ENCODE measurements around the gene BRAF.
A peak's percentile ranks its signal among the peaks of the same experiment; 100 is the strongest.
"Not testable (repeated sequence)": the region's sequence is repeated elsewhere in the genome, so short reads cannot be mapped to it uniquely, and the experiment has no call there.

Gene BRAF

GRCh38 chr7:140881507-140882228 lies 43.1 kb downstream of the BRAF start:
- no peak for DNase-seq (ENCODE audit: low read depth in 2 of 3, low spot score in 2 of 3)

- no peak for DNase-seq (ENCODE audit: low read depth in 2 of 3, low spot score in 2 of 3)
Measured at GRCh38 chr7:140877249-140877524, 47.5 kb downstream of the BRAF start.

- no peak for DNase-seq (ENCODE audit: low read depth in 2 of 3, low spot score in 2 of 3)
Measured at GRCh38 chr7:140876519-140877248, 48.0 kb downstream of the BRAF start.

GRCh38 chr7:140873434-140873833 lies 51.3 kb downstream of the BRAF start:
- no peak for DNase-seq (ENCODE audit: low read depth in 2 of 3, low spot score in 2 of 3)

- no peak for DNase-seq (ENCODE audit: low read depth in 2 of 3, low spot score in 2 of 3)
Measured at GRCh38 chr7:140870003-140870402, 54.7 kb downstream of the BRAF start.

- no peak for DNase-seq (ENCODE audit: low read depth in 2 of 3, low spot score in 2 of 3)
Measured at GRCh38 chr7:140869430-140869829, 55.3 kb downstream of the BRAF start.

- no peak for DNase-seq (ENCODE audit: low read depth in 2 of 3, low spot score in 2 of 3)
Measured at GRCh38 chr7:140867467-140868462, 57.0 kb downstream of the BRAF start.

GRCh38 chr7:140866926-140867325 lies 57.8 kb downstream of the BRAF start:
- DNase-seq (ENCODE audit: low read depth in 2 of 3, low spot score in 2 of 3), result no peak

GRCh38 chr7:140864732-140865131 lies 60.0 kb downstream of the BRAF start:
- no peak for DNase-seq (ENCODE audit: low read depth in 2 of 3, low spot score in 2 of 3)

- DNase-seq (ENCODE audit: low read depth in 2 of 3, low spot score in 2 of 3), result no peak
Measured at GRCh38 chr7:140863867-140864266, 60.9 kb downstream of the BRAF start.

- no peak for DNase-seq (ENCODE audit: low read depth in 2 of 3, low spot score in 2 of 3)
Measured at GRCh38 chr7:140863184-140863583, 61.5 kb downstream of the BRAF start.

GRCh38 chr7:140857048-140857447 lies 67.7 kb downstream of the BRAF start:
- no peak for DNase-seq (ENCODE audit: low read depth in 2 of 3, low spot score in 2 of 3)

GRCh38 chr7:140841166-140841715 lies 83.5 kb downstream of the BRAF start:
- no peak for DNase-seq (ENCODE audit: low read depth in 2 of 3, low spot score in 2 of 3)

- DNase-seq (ENCODE audit: low read depth in 2 of 3, low spot score in 2 of 3), result no peak
Measured at GRCh38 chr7:140831724-140832123, 93.0 kb downstream of the BRAF start.

- DNase-seq (ENCODE audit: low read depth in 2 of 3, low spot score in 2 of 3), result no peak
Measured at GRCh38 chr7:140829720-140830119, 95.0 kb downstream of the BRAF start.

- DNase-seq (ENCODE audit: low read depth in 2 of 3, low spot score in 2 of 3), result no peak
Measured at GRCh38 chr7:140828741-140829140, 96.0 kb downstream of the BRAF start.

GRCh38 chr7:140817383-140817782 lies 107.3 kb downstream of the BRAF start:
- not testable (repeated sequence) for DNase-seq (ENCODE audit: low read depth in 2 of 3, low spot score in 2 of 3)

GRCh38 chr7:140810830-140811556 lies 113.7 kb downstream of the BRAF start:
- peak; percentile 0 to 8 (median 7) for DNase-seq (ENCODE audit: low read depth in 2 of 3, low spot score in 2 of 3)

- no peak for DNase-seq (ENCODE audit: low read depth in 2 of 3, low spot score in 2 of 3)
Measured at GRCh38 chr7:140810385-140810784, 114.3 kb downstream of the BRAF start.

GRCh38 chr7:140778975-140779374 lies 145.8 kb downstream of the BRAF start:
- no peak for DNase-seq (ENCODE audit: low read depth in 2 of 3, low spot score in 2 of 3)

GRCh38 chr7:140778568-140778967 lies 146.2 kb downstream of the BRAF start:
- no peak for DNase-seq (ENCODE audit: low read depth in 2 of 3, low spot score in 2 of 3)

Measured in activated CD8-positive, alpha-beta memory T cell treated with anti-CD3 and anti-CD28 coated beads for 48 hours (primary cell).